GM12874 (cell line): ENCODE results near the gene AGAP1.

Experiments
- CTCF ChIP-seq: IDR thresholded peaks from 2 replicates; pipeline ENCODE4 v1.5.1; 2011; ENCODE audit warnings: low read depth, mild to moderate bottlenecking, control low read depth, low read length, moderate library complexity; ENCODE audit not compliant: insufficient read depth

AGAP1 gene

GRCh38 chr2:235808366-235808765, 314.5 kb downstream of the AGAP1 start:
- no peak for TF ChIP-seq CTCF

- TF ChIP-seq CTCF, result no peak
Measured at GRCh38 chr2:235810252-235810651, 316.4 kb downstream of the AGAP1 start.

GRCh38 chr2:235810846-235811245, 317.0 kb downstream of the AGAP1 start:
- TF ChIP-seq CTCF, result no peak

- TF ChIP-seq CTCF, result no peak
Measured at GRCh38 chr2:235811446-235812184, 317.8 kb downstream of the AGAP1 start.

- no peak for TF ChIP-seq CTCF
Measured at GRCh38 chr2:235812185-235812665, 318.4 kb downstream of the AGAP1 start.

- TF ChIP-seq CTCF, result no peak
Measured at GRCh38 chr2:235813398-235813797, 319.6 kb downstream of the AGAP1 start.

GRCh38 chr2:235820571-235820970, 326.7 kb downstream of the AGAP1 start:
- TF ChIP-seq CTCF, result no peak
